Mesendoderm (in vitro differentiated cells): ENCODE data around the gene HMGN1.

Experiments used
- DNase-seq: peaks from one replicate; pipeline ENCODE4 v3.0.0; 2013
- H2AK5ac ChIP-seq: 2 replicates; pipeline ENCODE4 v1.6.1; 2013; ENCODE audit warnings: low read length, inconsistent platforms
- H2BK120ac ChIP-seq: 2 replicates; pipeline ENCODE4 v1.6.1; 2013; ENCODE audit warnings: low read depth, mild to moderate bottlenecking, low read length, moderate library complexity, mixed read lengths
- H2BK15ac ChIP-seq: replicated peaks from 2 replicates; pipeline ENCODE4 v1.6.1; 2013; ENCODE audit warnings: low read depth, mild to moderate bottlenecking, moderate library complexity
- H2BK5ac ChIP-seq: 2 replicates; pipeline ENCODE4 v1.6.1; 2013; ENCODE audit warnings: low read length, inconsistent platforms
- H3K18ac ChIP-seq: 2 replicates; pipeline ENCODE4 v1.6.1; 2013; ENCODE audit warnings: mild to moderate bottlenecking, low read length, mixed read lengths
- H3K23ac ChIP-seq: one replicate; pipeline ENCODE4 v1.6.1; 2013; ENCODE audit warnings: low read length
- H3K27ac ChIP-seq: 2 replicates; pipeline ENCODE4 v1.5.1; 2013; ENCODE audit warnings: low read depth, mild to moderate bottlenecking, inconsistent platforms, low read length, moderate library complexity
- H3K27me3 ChIP-seq: 2 replicates; pipeline ENCODE4 v1.6.1; 2013; ENCODE audit warnings: low read length, control low read depth, mild to moderate bottlenecking, inconsistent platforms; ENCODE audit not compliant: insufficient read depth, poor library complexity
- H3K36me3 ChIP-seq: 2 replicates; pipeline ENCODE4 v1.6.1; 2013; ENCODE audit warnings: low read length, inconsistent platforms; ENCODE audit not compliant: control insufficient read depth, insufficient read depth
- H3K4ac ChIP-seq: one replicate; pipeline ENCODE4 v1.6.1; 2013; ENCODE audit warnings: low read depth, mild to moderate bottlenecking, low read length, moderate library complexity
- H3K4me1 ChIP-seq: 2 replicates; pipeline ENCODE4 v1.6.1; 2013; ENCODE audit warnings: low read depth, low read length, inconsistent platforms; ENCODE audit not compliant: control insufficient read depth
- H3K4me2 ChIP-seq: 2 replicates; pipeline ENCODE4 v1.6.1; 2013; ENCODE audit warnings: low read length
- H3K4me3 ChIP-seq: 2 replicates; pipeline ENCODE4 v1.5.1; 2013; ENCODE audit warnings: mild to moderate bottlenecking, low read length
- H3K56ac ChIP-seq: one replicate; pipeline ENCODE4 v1.6.1; 2013; ENCODE audit warnings: low read length
- H3K79me1 ChIP-seq: 2 replicates; pipeline ENCODE4 v1.6.1; 2013; ENCODE audit warnings: low read length, inconsistent platforms
- H3K79me2 ChIP-seq: 2 replicates; pipeline ENCODE4 v1.6.1; 2013; ENCODE audit warnings: mild to moderate bottlenecking, low read length; ENCODE audit not compliant: control insufficient read depth, insufficient read depth
- H3K9ac ChIP-seq: 2 replicates; pipeline ENCODE4 v1.6.1; 2013; ENCODE audit warnings: low read length, inconsistent platforms
- H4K5ac ChIP-seq: one replicate; pipeline ENCODE4 v1.6.1; 2013; ENCODE audit warnings: low read length
- H4K8ac ChIP-seq: one replicate; pipeline ENCODE4 v1.6.1; 2013; ENCODE audit warnings: low read depth, mild to moderate bottlenecking, control low read depth, low read length, moderate library complexity
- WGBS: extraction: QIAGEN DNeasy Blood & Tissue Kit; methylation state at CpG from one replicate; pipeline ENCODE4 v1.1.7; 2013; ENCODE audit warnings: low lambda C conversion rate, missing lambda C conversion rate; ENCODE audit not compliant: insufficient coverage; ENCODE audit errors: extremely low coverage; 5-methylcytosine and 5-hydroxymethylcytosine counted together

The HMGN1 gene

GRCh38 chr21:39317134-39318090 lies 31.5 kb downstream of the HMGN1 start:
- no peak overlapping the region for H3K56ac ChIP-seq
- H4K5ac ChIP-seq: no peak overlapping the region
- H3K79me2 ChIP-seq: peaks cover 2% of the 10 kb centered on the region
- WGBS: no CpG with 5 or more reads among the region's 11 CpGs
- H3K79me1 ChIP-seq: peaks cover 3% of the 10 kb centered on the region
- H2BK120ac ChIP-seq: no peak overlapping the region
- no peak overlapping the region for H3K4ac ChIP-seq
- no peak overlapping the region for H3K9ac ChIP-seq
- no peak overlapping the region for H3K18ac ChIP-seq
- H3K4me2 ChIP-seq: no peak overlapping the region
- H3K4me3 ChIP-seq: no peak overlapping the region
- H3K27me3 ChIP-seq: no peaks in the 10 kb centered on the region
- H3K36me3 ChIP-seq: no peaks in the 10 kb centered on the region
- no peak overlapping the region for H3K27ac ChIP-seq
- no peak overlapping the region for H3K23ac ChIP-seq
- peaks cover 4% of the 10 kb centered on the region for H3K4me1 ChIP-seq
- no peak overlapping the region for H4K8ac ChIP-seq
- no peak for DNase-seq
- H2BK15ac ChIP-seq: no peak overlapping the region
- no peak overlapping the region for H2BK5ac ChIP-seq
- no peak overlapping the region for H2AK5ac ChIP-seq

DNA sequence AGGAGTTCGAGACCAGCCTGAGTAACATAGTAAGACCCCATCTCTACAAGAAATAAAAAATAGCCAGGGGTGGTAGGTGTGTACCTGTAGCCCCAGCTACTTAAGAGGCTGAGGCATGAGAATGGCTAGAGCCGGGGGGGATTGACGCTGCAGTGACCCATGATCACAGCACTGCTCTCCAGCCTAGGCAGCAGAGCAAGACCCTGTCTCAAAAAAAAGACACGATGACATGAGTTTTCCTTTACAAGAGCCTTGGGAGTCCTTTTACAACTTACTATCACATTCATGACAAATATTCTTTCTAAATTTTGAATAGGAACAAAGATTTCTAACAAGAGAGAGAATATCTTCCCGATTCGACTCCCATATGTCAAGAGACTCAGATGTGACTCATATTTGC lies 32.2 kb downstream of the HMGN1 start:
- Histone ChIP-seq H3K4me1 (peaks cover 4% of the 10 kb centered on the region), H3K27ac (no peak overlapping the region)
- no CpG with 5 or more reads among the region's 6 CpGs for WGBS

GRCh38 chr21:39315603-39316445 lies 33.1 kb downstream of the HMGN1 start:
- H3K4me1 ChIP-seq: peaks cover 4% of the 10 kb centered on the region
- H2BK15ac ChIP-seq: no peak overlapping the region
- peaks cover 6% of the 10 kb centered on the region for H3K79me1 ChIP-seq
- H4K5ac ChIP-seq: no peak overlapping the region
- no peak overlapping the region for H2BK120ac ChIP-seq
- DNase-seq: no peak
- no peak overlapping the region for H3K4ac ChIP-seq
- no peak overlapping the region for H4K8ac ChIP-seq
- H3K9ac ChIP-seq: no peak overlapping the region
- H3K23ac ChIP-seq: no peak overlapping the region
- no peak overlapping the region for H2AK5ac ChIP-seq
- H3K27ac ChIP-seq: no peak overlapping the region
- H3K79me2 ChIP-seq: peaks cover 14% of the 10 kb centered on the region
- H2BK5ac ChIP-seq: no peak overlapping the region
- H3K4me3 ChIP-seq: no peak overlapping the region
- H3K36me3 ChIP-seq: no peaks in the 10 kb centered on the region
- no peak overlapping the region for H3K4me2 ChIP-seq
- H3K27me3 ChIP-seq: no peaks in the 10 kb centered on the region
- WGBS: no CpG with 5 or more reads among the region's 9 CpGs
- H3K18ac ChIP-seq: no peak overlapping the region
- no peak overlapping the region for H3K56ac ChIP-seq

More for the DNA sequence above, 32.2 kb downstream of the HMGN1 start:
- Histone ChIP-seq H4K5ac (no peak overlapping the region), H3K4me3 (no peak overlapping the region), H3K9ac (no peak overlapping the region), H3K18ac (no peak overlapping the region), H3K23ac (no peak overlapping the region), H2BK120ac (no peak overlapping the region), H3K79me2 (peaks cover 7% of the 10 kb centered on the region), H2BK5ac (no peak overlapping the region), H2BK15ac (no peak overlapping the region), H3K4me2 (no peak overlapping the region), H3K36me3 (no peaks in the 10 kb centered on the region), H3K4ac (no peak overlapping the region), H2AK5ac (no peak overlapping the region), H3K27me3 (no peaks in the 10 kb centered on the region), H4K8ac (no peak overlapping the region), H3K56ac (no peak overlapping the region), H3K79me1 (peaks cover 3% of the 10 kb centered on the region)
- DNase-seq: no peak

DNA sequence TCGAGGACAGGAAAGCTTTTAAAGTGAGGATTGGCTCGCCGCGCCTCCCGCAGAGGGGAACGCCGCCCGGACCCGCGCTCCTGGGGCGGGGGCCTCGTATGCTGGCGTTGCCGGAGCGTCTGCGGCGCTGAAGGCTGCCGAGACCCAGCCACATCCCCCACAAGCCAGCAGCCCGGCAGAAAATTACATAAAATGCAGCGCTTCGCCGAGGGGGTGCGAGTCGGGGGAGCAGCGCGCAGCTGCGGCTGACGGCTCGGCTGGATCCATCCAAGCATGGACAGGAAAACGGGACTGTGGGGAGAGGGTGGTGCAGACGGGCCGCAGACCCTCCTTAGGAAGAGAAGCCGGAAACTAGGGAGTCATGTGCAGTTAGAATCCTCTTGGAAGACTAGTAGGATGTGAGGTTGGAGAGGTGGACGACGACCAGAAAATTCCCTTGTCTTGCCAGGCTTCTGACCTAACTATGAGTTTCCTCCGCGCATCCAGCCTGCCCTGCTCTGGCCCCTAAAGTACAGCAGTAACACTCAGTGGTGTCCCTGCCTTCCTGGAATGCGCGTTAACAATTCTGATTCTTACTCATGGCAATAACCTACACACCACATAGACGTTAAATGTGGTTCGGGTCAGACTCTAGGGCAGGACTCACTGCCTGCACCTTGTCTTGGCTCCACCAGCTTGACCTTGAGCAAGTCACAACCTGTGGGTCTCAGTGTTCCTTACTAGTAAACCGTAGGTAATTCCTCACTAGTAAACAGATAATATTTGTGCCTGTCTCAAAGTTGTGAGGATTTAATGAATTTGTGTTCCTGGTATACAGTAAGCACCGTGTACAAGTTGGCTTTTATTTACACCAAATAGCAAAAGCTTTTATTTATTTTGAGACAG lies 34.5 kb downstream of the HMGN1 start:
- Histone ChIP-seq H2BK5ac (peak overlapping the region; percentile 90), H3K4me2 (peak overlapping the region; percentile 78), H3K9ac (peak overlapping the region; percentile 87), H3K4ac (peak overlapping the region; percentile 96), H3K79me1 (peaks cover 6% of the 10 kb centered on the region), H3K23ac (peak overlapping the region; percentile 59), H3K36me3 (no peaks in the 10 kb centered on the region), H2BK120ac (peak overlapping the region; percentile 3), H3K27ac (peak overlapping the region; percentile 84), H4K5ac (no peak overlapping the region), H3K27me3 (no peaks in the 10 kb centered on the region), H3K4me3 (peak overlapping the region; percentile 46), H3K56ac (peak overlapping the region; percentile 95), H3K4me1 (peaks cover 4% of the 10 kb centered on the region), H3K18ac (peak overlapping the region; percentile 78), H3K79me2 (peaks cover 19% of the 10 kb centered on the region), H2AK5ac (peak overlapping the region; percentile 89), H2BK15ac (no peak overlapping the region), H4K8ac (no peak overlapping the region)
- no CpG with 5 or more reads among the region's 43 CpGs for WGBS
- DNase-seq: peak; percentile 79

GRCh38 chr21:39313571-39314142 lies 35.2 kb downstream of the HMGN1 start, which contains the start of gene BRWD1:
BRWD1 (minus strand) TSS chr21:39313632; CDS start chr21:39313491, 141 bp downstream.
- H2BK5ac ChIP-seq: peak within 1 kb of the TSS; percentile 99
- peak within 1 kb of the TSS; percentile 78 for H3K4me3 ChIP-seq
- peak within 1 kb of the TSS; percentile 93 for H3K18ac ChIP-seq
- peak within 1 kb of the TSS; percentile 78 for H3K4me2 ChIP-seq
- no peak within 1 kb of the TSS for H4K5ac ChIP-seq
- WGBS: no CpG with 5 or more reads among the region's 78 CpGs
- no peak within 1 kb of the TSS for H2AK5ac ChIP-seq
- H3K27me3 ChIP-seq: no peaks in the 10 kb centered on the region
- peaks cover 4% of the 10 kb centered on the region for H3K4me1 ChIP-seq
- no peaks in the 10 kb centered on the region for H3K36me3 ChIP-seq
- H3K79me1 ChIP-seq: peaks cover 6% of the 10 kb centered on the region
- H3K9ac ChIP-seq: peak within 1 kb of the TSS; percentile 87
- H2BK120ac ChIP-seq: peak within 1 kb of the TSS; percentile 75
- H3K4ac ChIP-seq: peak within 1 kb of the TSS; percentile 96
- H3K79me2 ChIP-seq: peaks cover 22% of the 10 kb centered on the region
- peak within 1 kb of the TSS; percentile 59 for H3K23ac ChIP-seq
- peak within 1 kb of the TSS; percentile 95 for H3K56ac ChIP-seq
- H4K8ac ChIP-seq: peak within 1 kb of the TSS; percentile 78
- peak within 1 kb of the TSS; percentile 84 for H3K27ac ChIP-seq
- peak; percentile 90 for DNase-seq
- H2BK15ac ChIP-seq: no peak within 1 kb of the TSS
